OCI-M1 (cell line): ENCODE data around the gene TVP23A.

Source experiments
- DNase-seq: peaks from one replicate; lab custom pipeline; 2025; lab: John Stamatoyannopoulos, UW

TVP23A gene

DNA sequence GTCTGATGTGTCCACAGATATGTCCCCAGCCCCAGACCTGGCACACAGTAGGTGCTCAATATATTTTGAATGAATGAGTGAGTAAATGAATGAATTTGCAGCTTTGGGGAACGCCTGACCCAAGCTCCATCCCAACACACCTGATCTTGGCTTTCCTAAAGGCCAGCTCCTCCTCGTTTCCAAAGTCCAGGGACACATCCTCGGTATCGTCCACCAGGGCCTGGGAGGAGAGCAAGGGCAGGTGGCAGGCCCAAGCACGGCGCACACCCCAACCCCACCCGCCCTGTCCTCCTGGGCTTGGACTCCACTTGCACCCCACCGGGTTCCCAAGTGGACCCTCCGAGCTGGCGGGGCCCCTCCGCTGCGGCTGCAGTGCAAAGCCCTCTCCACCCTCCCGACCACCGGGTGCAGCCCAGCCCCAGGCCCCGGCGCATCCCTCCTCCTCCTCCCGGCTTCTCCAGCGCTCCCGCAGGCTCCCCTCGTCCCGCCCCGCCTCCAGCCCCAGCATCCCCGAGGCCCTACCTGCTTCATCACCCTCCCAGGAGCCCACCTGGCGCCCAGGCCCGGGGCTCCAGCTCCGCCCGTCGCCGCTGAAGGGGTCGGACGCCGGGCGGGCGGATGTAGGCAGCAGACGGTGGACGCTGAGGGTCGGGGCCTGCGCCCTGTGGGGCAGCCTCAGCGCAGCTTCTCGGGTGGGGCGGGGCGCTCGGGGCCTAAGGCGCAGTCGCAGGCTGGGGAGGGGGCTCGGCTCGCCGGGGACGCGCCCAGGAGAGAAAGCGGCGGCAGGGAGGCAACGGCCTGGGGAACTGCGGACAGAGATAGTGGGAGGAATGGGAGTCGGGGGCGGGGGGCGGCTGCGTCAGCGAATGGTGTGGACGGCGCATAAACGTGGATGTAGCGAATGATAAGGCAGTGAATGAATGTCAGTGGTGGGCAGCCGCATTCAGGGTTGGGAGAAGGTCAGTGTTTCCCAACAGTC is at the start of gene TVP23A:
TVP23A (minus strand) TSS at position 832 of the 979 bp plus-strand sequence; CDS start at position 531, 301 bp downstream.
- no peak for DNase-seq

DNA sequence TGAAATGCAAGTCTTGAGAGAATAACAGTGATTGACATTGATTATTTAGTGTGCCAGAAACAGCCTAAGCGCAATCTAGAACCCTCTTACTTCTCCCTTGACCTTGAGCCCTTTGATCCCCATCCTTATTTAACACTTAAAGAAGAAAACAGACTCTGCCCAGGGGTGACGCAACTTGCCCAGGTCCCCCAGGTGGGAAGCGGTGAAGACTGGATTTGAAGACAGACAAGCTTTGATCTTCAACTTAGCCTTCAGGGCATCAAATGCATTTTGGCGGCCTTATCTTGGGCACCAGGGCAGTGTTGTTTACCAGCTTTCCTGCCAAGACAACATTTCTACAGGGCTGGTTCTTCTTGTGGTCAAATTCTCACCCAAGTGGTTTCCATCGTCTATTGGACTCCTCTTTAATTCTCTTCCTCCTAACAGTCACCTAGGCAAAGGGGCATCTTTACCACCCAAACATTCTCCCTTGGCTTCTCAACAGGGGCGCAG is 49.6 kb upstream of the TVP23A start:
- DNase-seq = no peak

DNA sequence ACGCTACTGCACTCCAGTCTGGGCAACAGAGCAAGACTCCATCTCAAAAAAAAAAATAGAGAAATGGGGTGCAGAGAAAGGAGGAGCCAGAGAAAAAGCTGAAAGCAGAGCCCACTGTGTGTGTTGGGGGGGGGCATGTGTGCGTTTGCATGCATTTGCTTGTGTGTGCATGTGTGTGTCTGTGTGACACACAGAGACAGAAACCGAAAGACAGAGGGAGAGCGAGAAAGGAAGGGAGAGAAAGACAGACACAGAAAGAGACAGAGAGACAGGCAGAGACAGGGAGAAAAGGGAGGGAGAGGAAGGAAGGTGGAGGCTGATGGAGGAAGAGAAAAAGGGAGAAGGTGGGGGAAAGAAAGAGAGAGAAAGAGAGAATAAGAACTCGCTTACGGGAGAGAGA is 48.6 kb upstream of the TVP23A start:
- no peak for DNase-seq

DNA sequence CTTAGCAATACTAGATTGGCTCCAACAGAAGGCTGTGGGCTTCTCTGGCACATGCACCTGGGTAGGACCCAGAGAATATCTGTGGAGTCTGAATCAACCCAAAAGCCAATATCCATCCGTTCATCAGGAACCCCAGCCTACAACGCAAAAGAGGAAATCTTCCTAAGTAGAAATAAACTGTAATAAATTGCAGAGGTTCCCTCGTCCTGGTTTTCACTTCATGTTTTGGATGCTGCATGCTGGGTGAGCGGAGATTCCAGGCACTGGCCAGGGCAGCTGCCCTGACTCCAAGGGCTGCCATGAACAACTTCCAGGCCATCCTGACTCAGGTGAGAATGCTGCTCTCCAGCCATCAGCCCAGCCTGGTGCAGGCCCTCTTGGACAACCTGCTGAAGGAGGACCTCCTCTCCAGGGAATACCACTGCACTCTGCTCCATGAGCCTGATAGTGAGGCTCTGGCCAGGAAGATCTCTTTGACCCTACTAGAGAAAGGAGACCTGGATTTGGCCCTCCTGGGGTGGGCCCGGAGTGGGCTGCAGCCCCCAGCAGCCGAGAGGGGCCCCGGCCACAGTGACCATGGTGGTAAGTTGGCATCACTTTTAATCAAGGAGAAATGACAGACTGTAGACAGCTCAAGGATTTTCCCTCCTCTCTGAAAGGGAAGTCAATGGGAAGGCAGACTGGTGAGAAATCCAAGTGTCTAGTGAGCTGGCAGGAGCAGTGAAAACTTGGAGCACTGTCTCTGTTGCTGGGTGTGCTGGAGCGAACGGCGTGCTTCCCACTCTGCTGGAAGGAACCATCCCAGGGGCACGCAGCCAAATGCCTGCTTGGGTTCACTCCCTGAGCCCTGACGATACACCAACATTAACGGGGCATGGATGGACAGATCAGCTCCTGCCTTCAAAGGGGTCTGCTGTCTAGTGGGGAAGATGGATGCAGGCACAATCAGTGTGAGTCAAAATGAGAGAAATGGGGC is 47.7 kb upstream of the TVP23A start:
- DNase-seq = no peak

DNA sequence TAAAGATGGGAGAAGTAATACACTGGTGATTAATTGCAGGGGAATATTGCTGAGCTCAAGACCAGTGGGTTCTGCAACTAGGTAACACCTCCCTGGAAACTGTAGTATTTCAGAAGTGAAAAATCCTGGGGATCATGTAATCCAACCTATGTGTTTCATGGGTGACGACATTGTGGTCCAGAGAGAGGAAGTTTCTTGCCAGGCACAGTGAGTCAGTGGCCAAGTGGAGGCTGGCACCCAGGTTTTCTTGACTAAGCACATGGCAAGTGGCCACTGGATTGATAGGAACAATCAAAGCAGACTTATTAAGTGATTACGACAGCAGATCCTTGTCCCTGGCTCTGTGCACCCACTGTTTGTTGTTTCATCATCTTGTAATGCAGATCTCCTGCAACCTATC is 43.8 kb upstream of the TVP23A start:
- DNase-seq = peak; percentile 50

DNA sequence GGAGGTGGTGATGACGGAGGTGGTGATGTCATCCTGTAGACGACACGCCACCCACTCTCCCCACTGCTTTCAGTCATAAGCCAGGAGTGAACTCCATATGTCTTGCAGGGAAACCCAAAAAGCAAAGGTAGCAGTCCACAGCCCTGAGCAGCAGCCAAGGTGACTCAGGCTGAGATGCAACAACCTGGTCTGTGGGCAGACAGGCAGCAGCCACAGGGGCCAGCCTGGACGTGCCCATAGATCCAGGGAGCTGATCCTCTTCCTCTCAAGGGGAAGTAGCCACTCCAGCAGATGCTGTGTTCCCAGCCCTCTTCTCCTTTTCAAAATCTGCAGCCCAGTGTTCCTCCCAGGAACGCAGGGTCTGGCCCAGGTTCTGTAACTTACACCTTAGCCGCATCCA is 41.1 kb upstream of the TVP23A start:
- no peak for DNase-seq

DNA sequence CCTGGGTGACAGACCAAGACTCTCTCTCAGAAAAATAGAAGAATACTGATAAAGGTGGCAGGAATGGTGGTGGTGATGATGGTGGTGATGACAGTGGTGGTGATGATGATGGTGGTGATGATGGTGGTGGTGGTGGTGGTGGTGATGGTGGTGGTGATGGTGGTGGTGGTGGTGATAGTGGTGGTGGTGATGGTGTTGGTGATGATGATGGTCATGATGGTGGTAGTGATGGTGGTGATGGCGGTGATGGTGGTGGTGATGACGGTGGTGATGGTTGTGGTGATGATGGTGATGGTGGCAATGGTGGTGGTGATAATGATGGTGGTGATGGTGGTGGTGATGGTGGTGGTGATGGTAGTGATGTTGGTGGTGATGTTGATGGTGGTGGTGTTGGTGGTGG is 40.4 kb upstream of the TVP23A start:
- DNase-seq = no peak

DNA sequence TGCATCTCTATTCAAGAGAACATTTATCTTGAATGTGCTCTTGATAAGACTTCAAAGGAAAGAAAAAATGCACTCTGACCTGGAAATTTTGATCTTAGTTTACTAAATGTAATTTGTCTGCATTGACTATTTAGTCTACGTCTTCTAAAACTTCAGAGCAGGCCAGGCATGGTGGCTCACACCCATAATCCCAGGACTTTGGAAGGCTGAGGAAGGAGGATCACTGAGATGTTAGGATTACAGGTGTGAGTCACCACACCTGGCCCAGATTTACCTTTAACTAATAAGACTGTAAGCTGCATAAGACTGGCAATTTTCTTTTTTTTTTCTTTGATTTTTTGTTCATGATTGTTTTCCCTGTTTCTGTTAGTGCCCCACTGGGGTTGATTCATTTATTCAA is 39.6 kb upstream of the TVP23A start:
- DNase-seq = no peak

DNA sequence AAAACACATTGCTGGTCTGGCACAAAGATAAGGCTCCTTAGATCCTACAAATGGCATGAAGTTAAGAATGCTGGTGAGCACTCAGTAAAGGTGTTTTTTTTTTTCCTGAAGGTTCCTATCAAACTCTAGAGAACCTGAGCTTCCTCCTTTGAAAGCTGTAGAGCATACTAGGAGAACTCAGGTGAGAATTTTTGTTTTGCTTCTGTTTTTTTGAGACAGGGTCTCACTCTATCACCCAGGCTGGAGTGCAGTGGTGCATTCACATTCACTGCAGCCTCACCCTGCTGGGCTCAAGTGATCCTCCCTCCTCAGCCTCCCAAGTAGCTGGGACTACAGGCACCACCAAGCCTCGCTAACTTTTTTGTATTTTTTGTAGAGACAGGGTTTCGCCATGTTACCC is 37.4 kb upstream of the TVP23A start:
- DNase-seq = no peak

DNA sequence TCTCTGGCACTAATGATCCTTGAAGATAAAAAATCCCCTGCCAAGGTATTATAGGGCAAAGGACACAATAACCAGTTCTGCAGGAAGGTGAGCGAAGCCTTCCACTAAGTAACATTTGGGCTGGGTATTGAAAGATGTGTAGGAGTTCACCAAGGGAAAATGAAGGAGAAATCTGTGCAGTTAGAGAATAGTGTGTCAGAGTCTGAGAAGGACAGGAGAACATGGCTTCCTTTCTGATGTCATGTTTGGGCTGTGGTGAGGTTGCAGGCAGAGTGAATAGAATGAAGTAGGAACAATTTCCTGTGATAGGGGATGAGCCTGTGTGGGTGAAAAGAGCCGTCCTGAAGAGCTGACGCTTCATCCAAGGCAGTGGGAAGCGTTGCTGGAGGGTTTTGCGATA is 34.4 kb upstream of the TVP23A start:
- no peak for DNase-seq

DNA sequence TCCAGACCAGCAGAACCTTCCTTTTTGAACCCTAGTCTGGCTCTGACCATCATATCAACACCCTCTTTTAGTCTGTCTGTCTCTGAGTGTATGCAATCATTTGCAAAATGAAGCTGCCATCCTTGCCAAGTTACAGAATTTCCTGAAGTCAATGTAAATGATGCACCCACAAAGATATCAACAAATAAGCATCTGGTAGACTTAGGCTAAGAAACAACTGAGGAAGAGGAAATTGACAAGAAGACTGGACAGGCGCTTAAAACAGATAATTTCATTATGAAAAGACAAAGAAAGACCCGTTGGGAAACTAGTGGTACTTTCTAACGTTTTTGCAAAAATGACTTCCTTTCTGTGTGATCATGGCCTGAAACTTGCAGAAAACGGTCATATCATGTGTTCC is 33.7 kb upstream of the TVP23A start:
- DNase-seq = no peak

DNA sequence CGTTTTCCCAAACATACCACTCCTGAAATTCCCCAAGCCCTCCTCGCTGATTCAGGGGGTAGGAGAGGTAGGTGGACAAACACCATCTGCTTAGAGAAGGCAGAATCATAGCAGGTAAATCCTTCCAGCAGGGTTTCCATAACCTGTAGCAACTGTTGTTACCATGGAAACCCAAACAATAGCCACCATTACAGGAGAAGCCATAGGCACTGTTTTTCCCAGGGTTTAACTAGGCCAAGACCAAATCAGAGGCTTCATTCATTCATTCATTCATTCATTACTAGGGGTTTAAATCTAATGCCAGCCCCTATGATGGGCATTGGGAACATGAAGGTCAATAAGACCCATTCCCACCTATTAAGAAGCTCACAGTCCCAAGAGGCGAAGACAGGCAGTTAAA is 32.9 kb upstream of the TVP23A start:
- no peak for DNase-seq

DNA sequence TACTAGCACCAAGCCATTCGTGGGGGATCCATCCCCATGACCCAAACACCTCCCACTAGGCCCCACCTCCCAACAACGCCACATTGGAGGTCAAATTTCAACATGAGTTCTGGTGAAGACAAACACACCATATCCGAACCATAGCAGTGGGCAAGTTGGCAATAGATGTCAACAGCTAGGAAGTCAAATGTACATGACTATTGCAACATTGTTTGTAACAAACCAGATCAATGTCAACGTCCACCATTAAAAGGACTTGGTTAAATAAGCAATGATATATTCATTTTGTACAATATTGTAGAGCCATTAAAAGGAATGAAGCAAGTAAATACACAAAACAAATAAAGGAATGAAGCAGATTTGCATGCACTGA is 31.9 kb upstream of the TVP23A start:
- no peak for DNase-seq

DNA sequence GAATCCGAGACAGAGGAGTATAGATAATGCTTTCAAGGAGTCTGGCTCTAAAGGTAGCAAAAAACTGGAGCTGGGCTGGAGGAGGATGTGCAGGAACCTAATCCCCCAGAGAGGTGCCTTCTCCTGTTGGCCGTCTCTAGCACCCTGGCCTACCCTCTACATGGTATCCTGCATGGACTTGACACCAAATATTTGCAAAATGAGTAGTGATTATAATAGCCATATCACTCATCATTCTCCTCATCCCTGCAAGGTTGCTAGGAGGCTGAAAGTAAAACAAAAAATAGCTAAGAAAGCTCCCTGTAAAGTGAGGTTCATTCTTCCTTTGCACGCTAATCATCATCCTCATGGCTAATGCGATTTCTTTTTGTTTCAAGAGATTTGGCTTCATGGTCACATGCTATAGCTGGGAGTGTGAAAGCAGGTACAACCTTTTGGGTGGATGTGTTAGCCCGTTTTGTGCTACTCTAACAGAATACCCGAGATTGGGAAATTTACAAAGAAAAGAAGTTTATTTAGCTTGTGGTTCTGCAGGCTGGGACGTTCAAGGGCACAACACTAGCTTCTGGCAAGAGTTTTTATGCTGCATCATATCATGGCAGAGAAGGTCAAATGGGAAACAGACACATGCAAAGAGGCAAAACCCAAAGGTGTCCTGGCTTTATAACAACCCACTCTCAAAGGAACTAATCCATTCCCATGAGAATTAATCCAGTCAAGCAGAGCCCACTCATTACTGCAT is 31.3 kb upstream of the TVP23A start:
- DNase-seq = no peak

DNA sequence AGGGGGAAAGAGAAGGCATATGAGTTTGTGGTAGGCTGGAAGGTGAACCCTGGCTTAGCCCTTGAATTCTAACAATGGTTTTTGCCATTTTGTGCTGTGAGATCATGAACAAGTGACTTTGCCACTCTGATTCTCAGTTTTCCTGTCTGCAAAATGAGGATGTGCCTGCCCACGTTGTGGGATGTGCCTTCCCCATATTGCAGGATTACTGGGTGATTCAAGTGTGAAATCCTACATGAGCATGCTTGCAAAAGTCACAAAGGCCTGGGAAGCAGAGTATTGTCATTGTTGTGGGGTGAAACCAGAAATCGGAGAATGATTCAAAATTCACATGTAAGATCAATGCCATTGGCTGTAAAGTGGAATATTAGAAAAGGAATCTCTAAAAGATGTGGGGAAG is 28.6 kb upstream of the TVP23A start:
- no peak for DNase-seq

DNA sequence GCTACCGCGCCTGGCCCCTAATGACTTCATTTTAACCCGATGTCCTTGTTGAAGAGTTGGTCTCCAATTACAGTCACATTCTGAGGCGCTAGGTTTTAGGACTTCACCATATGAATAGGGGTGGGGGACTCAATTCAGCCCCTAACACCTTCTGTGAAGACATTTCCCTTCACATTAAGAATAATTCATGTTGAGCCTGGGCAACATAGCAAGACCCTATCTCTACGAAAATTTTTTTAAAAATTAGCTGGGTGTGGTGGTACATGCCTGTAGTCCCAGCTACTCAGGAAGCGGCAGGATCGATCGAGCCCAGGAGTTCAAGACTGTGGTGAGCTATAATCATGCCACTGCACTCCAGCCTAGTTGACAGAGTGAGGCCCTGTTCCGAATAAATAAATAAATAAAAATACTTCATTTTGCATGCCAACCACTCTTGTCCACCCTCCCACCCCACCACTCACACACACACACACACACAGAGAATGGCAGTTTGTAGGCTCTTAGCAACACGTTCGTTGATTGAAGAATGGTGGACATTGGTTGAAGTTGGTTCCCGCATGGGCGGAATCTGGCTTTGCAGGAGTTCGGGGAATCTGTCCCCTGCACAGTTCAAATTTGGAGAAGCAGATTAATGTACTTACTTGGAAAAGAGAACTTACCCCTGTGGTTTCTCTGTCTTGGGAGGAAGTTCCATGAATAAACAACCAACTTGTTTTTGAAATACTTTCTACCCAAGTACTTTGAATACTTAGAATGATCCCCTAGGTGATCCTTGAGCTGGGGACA is 27.8 kb upstream of the TVP23A start:
- peak; percentile 73 for DNase-seq

DNA sequence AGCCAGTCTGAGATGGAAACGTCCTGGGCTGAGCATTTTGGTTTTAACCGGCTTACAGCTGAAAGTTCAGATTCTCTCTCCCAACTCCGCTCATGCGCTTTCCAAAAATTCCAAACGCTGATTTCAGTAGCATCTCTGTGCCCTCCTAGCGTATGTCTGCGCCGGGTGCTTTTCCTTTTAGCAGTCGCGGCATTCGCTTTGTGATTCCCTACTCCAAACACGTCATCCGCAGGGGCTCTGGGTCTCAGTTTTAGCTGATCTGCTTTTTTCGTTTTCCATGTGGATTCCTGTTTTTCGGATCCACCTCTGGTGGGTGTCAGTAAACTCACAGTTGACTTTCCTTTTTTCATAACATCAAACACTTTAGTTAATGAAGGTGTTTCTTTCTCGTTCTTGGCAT is 22.1 kb upstream of the TVP23A start:
- DNase-seq = no peak

DNA sequence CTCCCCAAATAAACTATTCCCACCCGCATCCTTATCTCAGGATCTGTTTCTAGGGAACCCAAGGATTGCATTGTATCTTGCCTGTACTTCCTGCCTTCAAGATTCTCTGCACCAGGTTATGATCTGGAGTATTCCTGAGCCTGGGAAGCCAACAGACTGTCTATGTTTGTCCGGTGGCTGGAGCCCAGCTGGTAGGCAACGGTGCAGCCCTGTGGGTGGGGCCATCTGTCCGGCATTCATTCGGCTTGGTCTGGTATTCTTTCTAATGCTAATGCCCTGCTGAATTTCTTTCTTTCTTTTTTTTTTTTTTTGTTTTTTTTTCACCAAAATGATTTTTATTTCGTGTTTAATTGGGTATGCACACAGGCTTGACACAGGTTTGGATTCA is 20.7 kb upstream of the TVP23A start:
- no peak for DNase-seq

DNA sequence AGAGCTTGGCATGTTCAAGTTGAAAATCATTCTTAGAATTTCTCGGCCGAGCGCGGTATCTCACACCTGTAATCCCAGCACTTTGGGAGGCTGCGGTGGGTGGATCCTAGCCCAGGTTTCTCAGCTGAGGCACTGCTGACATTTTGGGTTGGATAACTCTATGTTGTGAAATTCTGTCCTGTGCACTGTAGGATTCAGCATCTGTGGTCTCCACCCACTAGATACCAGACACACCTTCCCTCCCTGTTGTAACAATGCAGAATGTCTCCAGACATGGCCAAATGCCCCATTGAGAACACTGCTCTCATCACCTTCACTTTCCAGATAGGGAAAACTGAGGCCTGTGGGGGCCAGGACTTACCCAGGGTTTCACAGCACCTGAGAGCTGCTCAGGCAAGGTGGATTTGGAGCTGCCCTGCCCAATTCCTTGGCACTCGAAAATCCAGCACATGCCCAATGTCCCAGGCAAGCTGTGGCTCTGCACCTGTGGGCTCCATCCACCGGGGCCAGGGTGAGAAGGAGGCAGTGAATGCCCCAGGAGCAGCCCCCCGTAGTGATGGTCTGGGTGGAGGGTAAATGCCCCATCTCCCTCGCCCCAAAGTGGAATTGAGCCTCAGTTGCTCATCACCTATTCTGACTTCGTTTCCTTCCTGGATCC is 20.2 kb upstream of the TVP23A start:
- DNase-seq = no peak

DNA sequence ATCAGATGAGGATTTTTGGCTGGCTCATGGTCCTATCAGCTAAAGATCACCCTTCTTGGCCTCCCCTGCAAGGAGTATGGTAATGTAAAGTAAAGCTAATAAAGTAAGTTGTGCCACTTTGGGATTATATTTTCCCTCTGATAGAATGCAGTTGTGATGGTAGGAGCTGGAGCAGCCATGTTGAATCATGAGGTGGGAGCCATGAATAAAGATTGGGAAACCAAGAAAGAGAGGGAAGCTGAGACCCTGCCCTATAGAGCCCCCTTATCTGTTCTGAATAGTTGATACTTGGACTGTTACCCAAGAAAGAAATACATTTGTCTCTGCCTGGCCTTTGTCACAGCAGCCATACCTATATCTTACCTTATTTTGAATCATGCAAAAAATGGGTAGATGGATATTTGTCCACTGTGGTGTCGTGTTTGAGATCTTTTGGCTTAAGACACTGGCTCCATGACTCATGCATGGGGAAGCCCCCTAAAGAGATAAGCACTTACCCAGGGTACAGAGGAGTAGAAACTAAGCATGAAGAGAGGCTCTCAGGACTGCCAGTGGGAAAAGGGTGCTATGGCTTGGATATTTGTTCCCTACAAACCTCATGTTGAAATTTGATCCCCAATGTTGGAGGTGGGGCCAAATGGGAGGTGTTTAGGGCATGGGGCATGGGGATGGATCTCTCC is 17.7 kb upstream of the TVP23A start:
- DNase-seq = no peak
